K562 (cell line): ENCODE measurements around the gene TARBP1. TPM values are rescaled to one million over a fixed set of nuclear protein-coding genes. Genes with fewer than 3 reads are reported as not detected.

ENCODE experiments used
- CBFA2T2 ChIP-seq: fragments of 450-650 bp; conservative IDR thresholded peaks from 2 replicates; pipeline ENCODE4 v1.6.1; 2017; ENCODE audit warnings: mild to moderate bottlenecking
- EGR1 ChIP-seq: fragments of 450-650 bp; conservative IDR thresholded peaks from 2 replicates; pipeline ENCODE4 v1.6.1; 2017; ENCODE audit warnings: mild to moderate bottlenecking
- FUS ChIP-seq: fragments of 200-400 bp; formaldehyde crosslinking; optimal IDR thresholded peaks from 2 replicates; pipeline ENCODE3; 2017; ENCODE audit warnings: low read depth, low read length
- HDAC1 ChIP-seq, 2 experiments: fragments of 450-650 bp; IDR thresholded peaks; 2 replicates each; pipeline ENCODE4 v1.6.1; 2016 to 2017; ENCODE audit warnings: inconsistent platforms in 1 of 2, mild to moderate bottlenecking in 1 of 2, moderate library complexity in 1 of 2
- LEF1 ChIP-seq: fragments of 450-650 bp; IDR thresholded peaks from 2 replicates; pipeline ENCODE4 v1.6.1; 2016; ENCODE audit warnings: mild to moderate bottlenecking
- MIER1 ChIP-seq: fragments of 450-650 bp; IDR thresholded peaks from 2 replicates; pipeline ENCODE4 v1.6.1; 2016; ENCODE audit warnings: antibody characterized with exemption, mild to moderate bottlenecking, low read depth
- NELFE ChIP-seq: IDR thresholded peaks from 2 replicates; pipeline ENCODE4 v1.6.1; 2011; ENCODE audit warnings: mild to moderate bottlenecking; ENCODE audit not compliant: insufficient read depth, insufficient read length
- NRF1 ChIP-seq, 2 experiments: fragments of 450-650 bp; IDR thresholded peaks in 1 of 2; conservative IDR thresholded peaks in 1 of 2; 2 replicates each; pipeline ENCODE4 v1.6.1; 2014; ENCODE audit warnings: mild to moderate bottlenecking in 2 of 2
- PCBP2 ChIP-seq: fragments of 200-400 bp; formaldehyde crosslinking; IDR thresholded peaks from 2 replicates; pipeline ENCODE4 v1.6.1; 2018; ENCODE audit warnings: low read length, low read depth, mild to moderate bottlenecking, moderate library complexity; ENCODE audit not compliant: poor library complexity, severe bottlenecking
- PHF20 ChIP-seq: fragments of 450-650 bp; IDR thresholded peaks from 2 replicates; pipeline ENCODE4 v1.6.1; 2018; ENCODE audit not compliant: partially characterized antibody
- PPARD ChIP-seq: fragments of 250-450 bp; sonication (Bioruptor Pico); IDR thresholded peaks from 2 replicates; pipeline ENCODE4 v1.8.0; 2022; ENCODE audit warnings: inconsistent platforms, mild to moderate bottlenecking, moderate library complexity
- SP2 ChIP-seq: IDR thresholded peaks from 2 replicates; pipeline ENCODE4 v1.6.1; 2011; ENCODE audit warnings: mild to moderate bottlenecking, low read depth, low read length, moderate library complexity; ENCODE audit not compliant: poor library complexity, severe bottlenecking; ENCODE audit errors: extremely low read depth
- TEAD1 ChIP-seq, 2 experiments: fragments of 450-650 bp in 1 of 2; sonication (generic) in 1 of 2; formaldehyde crosslinking; IDR thresholded peaks; 2 replicates each; pipeline versions ENCODE4 v1.4.0 to v1.8.0; 2020 to 2022; ENCODE audit warnings: mild to moderate bottlenecking in 2 of 2, missing genetic modification reagents in 1 of 2
- YY1 ChIP-seq, 3 experiments: IDR thresholded peaks; 2 replicates each; pipeline ENCODE4 v1.6.1; 2011; ENCODE audit warnings: low read length in 2 of 3, mild to moderate bottlenecking in 2 of 3, moderate library complexity in 2 of 3, borderline replicate concordance in 1 of 3, control low read depth in 1 of 3, low read depth in 1 of 3; ENCODE audit not compliant: insufficient read depth in 3 of 3, insufficient replicate concordance in 2 of 3, control insufficient read depth in 1 of 3, insufficient read length in 1 of 3; ENCODE audit errors: extremely low read depth in 1 of 3
- ZNF239 ChIP-seq: fragments of 250-450 bp; sonication (Bioruptor Pico); IDR thresholded peaks from 2 replicates; pipeline ENCODE4 v1.4.0; 2020; ENCODE audit warnings: mild to moderate bottlenecking
- ZNF512 ChIP-seq: IDR thresholded peaks from 2 replicates; pipeline ENCODE4 v1.6.1; 2016; ENCODE audit warnings: missing genetic modification characterization, missing compliant biosample characterization
- polyA plus RNA-seq, 8 experiments: library from polyadenylated mRNA; depleted of rRNA in 4 of 8; stranded (reverse) in 5 of 8; unstranded in 3 of 8; fragments of >200 nt; fragmentation: Nextera tagmentation in 2 of 8; fragmentation: Illumina TruSeq in 1 of 8; extraction: Ambion mirVana in 2 of 8; extraction: Trizol in 1 of 8; gene quantifications; 2 replicates each; pipeline versions ENCODE4 v1.2.1 to v1.2.3, GENCODE V29; 2011 to 2014; ENCODE audit warnings: inconsistent platforms in 1 of 8, missing spikeins in 1 of 8
- total RNA-seq, 7 experiments: library from RNA; depleted of rRNA in 6 of 7; stranded (reverse); fragments of >200 nt in 6 of 7; fragmentation: Illumina TruSeq in 2 of 7; extraction: Trizol in 2 of 7; gene quantifications; 2 replicates each; pipeline versions ENCODE4 v1.2.1 to v1.2.3, GENCODE V29; 2011 to 2021; ENCODE audit warnings: low replicate concordance in 1 of 7
- TF ChIP-seq, protein P1 (sequence below): fragments of 450-650 bp; formaldehyde crosslinking; IDR thresholded peaks from 2 replicates; pipeline ENCODE4 v1.4.0; 2020; ENCODE audit warnings: mild to moderate bottlenecking, moderate library complexity

TARBP1 gene
- total and polyA plus RNA-seq, 9 of the 15 experiments (the other 6 are each of a cell fraction or from before 2014, with no cell fraction given): 8.8 to 48.0 (median 22.9) TPM

DNA sequence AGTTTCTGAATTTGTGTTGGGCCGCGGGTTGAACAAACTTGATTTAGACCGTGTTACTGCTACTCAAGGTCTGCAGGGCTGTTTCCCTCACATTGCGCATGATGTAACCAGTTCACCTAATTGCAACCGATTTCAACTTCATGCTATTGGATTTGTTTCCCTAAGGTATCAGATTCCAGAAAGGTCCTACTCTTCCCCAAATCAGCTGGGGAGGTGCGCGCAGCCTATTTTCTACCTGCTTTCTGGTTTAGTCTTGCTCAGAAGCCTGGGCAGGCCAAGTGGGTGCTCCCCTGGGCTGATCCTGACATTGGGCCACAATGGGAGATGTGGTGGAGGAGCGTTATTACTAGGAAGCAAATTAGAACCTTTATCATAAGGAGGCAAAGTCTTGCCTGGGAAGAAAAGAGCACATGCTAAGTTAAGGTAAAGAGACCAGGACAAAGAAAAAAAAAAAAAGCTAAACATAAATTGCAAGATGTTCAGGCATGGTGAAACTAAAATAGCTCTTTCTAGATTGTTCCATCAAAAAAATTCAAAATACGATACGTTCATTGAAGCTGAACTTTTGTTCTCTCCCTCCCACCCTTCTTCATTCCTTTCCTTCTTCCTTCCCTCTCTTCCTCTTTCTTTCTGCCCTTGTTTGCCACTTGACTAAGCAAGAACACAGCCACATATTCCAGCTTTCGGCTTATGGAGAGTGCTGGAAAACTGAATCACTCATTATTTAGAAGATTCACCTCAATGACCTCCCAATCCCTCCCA, 28.8 kb upstream of the TARBP1 start (continued):
- TF ChIP-seq NELFE: no peak
- no peak for TF ChIP-seq TEAD1 (CRISPR knock-in tag; IDR thresholded peaks at IDR 0.05)
- no peak for TF ChIP-seq PHF20
- TF ChIP-seq SP2: no peak
- TF ChIP-seq YY1 (IDR thresholded peaks at IDR 0.05; ENCODE audit: borderline replicate concordance in 1 of 3, control insufficient read depth in 1 of 3, extremely low read depth in 1 of 3, insufficient read depth in 3 of 3, insufficient read length in 1 of 3, insufficient replicate concordance in 2 of 3, low read depth in 1 of 3, low read length in 2 of 3): no peak
- peak; percentile 50; the same call in 1 of the 2 replicates for TF ChIP-seq ZNF512 (tag)
- no peak for TF ChIP-seq FUS
- TF ChIP-seq, protein P1, sequence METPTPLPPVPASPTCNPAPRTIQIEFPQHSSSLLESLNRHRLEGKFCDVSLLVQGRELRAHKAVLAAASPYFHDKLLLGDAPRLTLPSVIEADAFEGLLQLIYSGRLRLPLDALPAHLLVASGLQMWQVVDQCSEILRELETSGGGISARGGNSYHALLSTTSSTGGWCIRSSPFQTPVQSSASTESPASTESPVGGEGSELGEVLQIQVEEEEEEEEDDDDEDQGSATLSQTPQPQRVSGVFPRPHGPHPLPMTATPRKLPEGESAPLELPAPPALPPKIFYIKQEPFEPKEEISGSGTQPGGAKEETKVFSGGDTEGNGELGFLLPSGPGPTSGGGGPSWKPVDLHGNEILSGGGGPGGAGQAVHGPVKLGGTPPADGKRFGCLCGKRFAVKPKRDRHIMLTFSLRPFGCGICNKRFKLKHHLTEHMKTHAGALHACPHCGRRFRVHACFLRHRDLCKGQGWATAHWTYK (CRISPR knock-in tag): no peak
- no peak for TF ChIP-seq NRF1 (conservative IDR thresholded peaks at IDR 0.05 in 1 of 2, IDR thresholded peaks at IDR 0.05 in 1 of 2)
- TF ChIP-seq PPARD (CRISPR knock-in tag): peak; percentile 5; the same call in 1 of the 2 replicates
- no peak for TF ChIP-seq MIER1
- TF ChIP-seq EGR1: no peak
- TF ChIP-seq ZNF239 (CRISPR knock-in tag): no peak
- TF ChIP-seq HDAC1 (IDR thresholded peaks at IDR 0.05): no peak
- TF ChIP-seq CBFA2T2: no peak
- no peak for TF ChIP-seq LEF1
- no peak for TF ChIP-seq PCBP2
